OCI-LY1 (cell line): ENCODE measurements around the gene ANO5.

Source experiments
- H2AFZ ChIP-seq: fragments of 200-600 bp; sonication (generic), shearing (Covaris generic); 2 replicates; pipeline ENCODE4 v1.6.0; 2014; ENCODE audit warnings: antibody characterized with exemption, mild to moderate bottlenecking, low read length
- H3F3A ChIP-seq: fragments of 200-600 bp; sonication (generic), shearing (Covaris generic); 2 replicates; pipeline ENCODE4 v1.6.0; 2014; ENCODE audit warnings: mild to moderate bottlenecking, antibody characterized with exemption, low read length, moderate library complexity; ENCODE audit not compliant: insufficient read depth
- H3K27ac ChIP-seq: fragments of 200-600 bp; sonication (generic); 2 replicates; pipeline ENCODE4 v1.5.1; 2014; ENCODE audit warnings: low read length, mixed run types, mild to moderate bottlenecking, low read depth; ENCODE audit not compliant: poor library complexity, severe bottlenecking
- H3K27me3 ChIP-seq: fragments of 200-600 bp; sonication (generic); 2 replicates; pipeline ENCODE4 v1.6.0; 2014; ENCODE audit warnings: antibody characterized with exemption, mild to moderate bottlenecking, low read length, moderate library complexity; ENCODE audit not compliant: insufficient read depth
- H3K36me3 ChIP-seq: fragments of 200-600 bp; sonication (generic); 2 replicates; pipeline ENCODE4 v1.6.1; 2014; ENCODE audit warnings: mild to moderate bottlenecking, antibody characterized with exemption, low read length, moderate library complexity, mixed read lengths; ENCODE audit not compliant: insufficient read depth
- H3K4me1 ChIP-seq: fragments of 200-600 bp; sonication (generic); 2 replicates; pipeline ENCODE4 v1.5.1; 2014; ENCODE audit warnings: mild to moderate bottlenecking, low read length, moderate library complexity; ENCODE audit not compliant: insufficient read depth, severe bottlenecking
- H3K4me2 ChIP-seq: fragments of 200-600 bp; sonication (generic), shearing (Covaris generic); 2 replicates; pipeline ENCODE4 v1.6.1; 2014; ENCODE audit warnings: low read length
- H3K4me3 ChIP-seq: fragments of 200-600 bp; sonication (generic); 2 replicates; pipeline ENCODE4 v1.5.1; 2014; ENCODE audit warnings: low read length, low read depth, mild to moderate bottlenecking, mixed read lengths; ENCODE audit not compliant: poor library complexity, severe bottlenecking
- H3K79me2 ChIP-seq: fragments of 200-600 bp; shearing (Covaris generic); 2 replicates; pipeline ENCODE4 v1.6.1; 2016; ENCODE audit warnings: mixed run types, low read length, mixed read lengths; ENCODE audit not compliant: insufficient read depth
- H3K9ac ChIP-seq: fragments of 200-600 bp; sonication (generic), shearing (Covaris generic); 2 replicates; pipeline ENCODE4 v1.6.1; 2014; ENCODE audit warnings: mild to moderate bottlenecking, low read length, mixed read lengths
- H3K9me2 ChIP-seq: fragments of 200-600 bp; sonication (generic), shearing (Covaris generic); 2 replicates; pipeline ENCODE4 v1.6.1; 2014; ENCODE audit warnings: low read depth, mild to moderate bottlenecking, low read length, mixed read lengths
- H3K9me3 ChIP-seq: fragments of 200-600 bp; shearing (Covaris generic); 2 replicates; pipeline ENCODE4 v1.6.1; 2014; ENCODE audit warnings: low read length, mixed read lengths
- H4K20me1 ChIP-seq: fragments of 200-600 bp; sonication (generic), shearing (Covaris generic); 2 replicates; pipeline ENCODE4 v1.6.0; 2016; ENCODE audit warnings: mild to moderate bottlenecking, low read length; ENCODE audit not compliant: insufficient read depth
- EZH2 ChIP-seq: fragments of 200-600 bp; sonication (generic), shearing (Covaris generic); IDR thresholded peaks from 2 replicates; pipeline ENCODE4 v1.8.0; 2017; ENCODE audit warnings: borderline replicate concordance, mixed run types, mild to moderate bottlenecking, antibody characterized with exemption, low read length, moderate library complexity, mixed read lengths
- TF ChIP-seq, protein P1 (sequence below): fragments of 200-600 bp; sonication (generic), shearing (Covaris generic); IDR thresholded peaks from 2 replicates; pipeline ENCODE4 v1.5.1; 2017; ENCODE audit warnings: mild to moderate bottlenecking, antibody characterized with exemption, low read length, moderate library complexity, mixed read lengths

ANO5 gene

DNA sequence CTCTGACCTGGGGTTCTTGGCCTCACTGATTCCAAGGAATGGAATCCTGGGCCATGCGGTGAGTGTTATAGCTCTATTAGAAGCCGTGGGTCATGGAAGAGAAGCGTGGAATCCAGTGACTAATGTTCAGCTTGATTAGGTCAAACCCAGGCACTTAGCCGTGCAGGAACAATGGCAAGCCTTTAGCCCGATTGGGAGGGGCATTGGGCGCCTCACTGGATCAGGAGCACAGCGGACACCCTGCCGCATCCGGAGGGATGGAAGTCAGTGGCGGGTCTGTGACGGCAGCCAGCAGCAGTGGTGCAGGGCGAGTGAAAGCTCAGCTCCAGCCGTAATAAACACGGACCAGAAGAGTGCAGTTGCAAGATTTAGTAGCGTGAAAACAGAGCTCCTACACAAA is 124.8 kb downstream of the ANO5 start:
- no peaks in the 10 kb centered on the region for H3K36me3 ChIP-seq
- no peaks in the 10 kb centered on the region for H3F3A ChIP-seq
- H3K9me3 ChIP-seq: no peaks in the 10 kb centered on the region
- no peak overlapping the region for H2AFZ ChIP-seq
- no peak overlapping the region for H3K27ac ChIP-seq
- H3K27me3 ChIP-seq: no peaks in the 10 kb centered on the region
- no peaks in the 10 kb centered on the region for H3K9me2 ChIP-seq
- TF ChIP-seq, protein P1, sequence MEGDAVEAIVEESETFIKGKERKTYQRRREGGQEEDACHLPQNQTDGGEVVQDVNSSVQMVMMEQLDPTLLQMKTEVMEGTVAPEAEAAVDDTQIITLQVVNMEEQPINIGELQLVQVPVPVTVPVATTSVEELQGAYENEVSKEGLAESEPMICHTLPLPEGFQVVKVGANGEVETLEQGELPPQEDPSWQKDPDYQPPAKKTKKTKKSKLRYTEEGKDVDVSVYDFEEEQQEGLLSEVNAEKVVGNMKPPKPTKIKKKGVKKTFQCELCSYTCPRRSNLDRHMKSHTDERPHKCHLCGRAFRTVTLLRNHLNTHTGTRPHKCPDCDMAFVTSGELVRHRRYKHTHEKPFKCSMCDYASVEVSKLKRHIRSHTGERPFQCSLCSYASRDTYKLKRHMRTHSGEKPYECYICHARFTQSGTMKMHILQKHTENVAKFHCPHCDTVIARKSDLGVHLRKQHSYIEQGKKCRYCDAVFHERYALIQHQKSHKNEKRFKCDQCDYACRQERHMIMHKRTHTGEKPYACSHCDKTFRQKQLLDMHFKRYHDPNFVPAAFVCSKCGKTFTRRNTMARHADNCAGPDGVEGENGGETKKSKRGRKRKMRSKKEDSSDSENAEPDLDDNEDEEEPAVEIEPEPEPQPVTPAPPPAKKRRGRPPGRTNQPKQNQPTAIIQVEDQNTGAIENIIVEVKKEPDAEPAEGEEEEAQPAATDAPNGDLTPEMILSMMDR: no peak
- no peak for TF ChIP-seq EZH2
- no peaks in the 10 kb centered on the region for H3K79me2 ChIP-seq
- no peaks in the 10 kb centered on the region for H4K20me1 ChIP-seq
- no peak overlapping the region for H3K9ac ChIP-seq
- no peak overlapping the region for H3K4me3 ChIP-seq
- H3K4me2 ChIP-seq: no peak overlapping the region
- no peaks in the 10 kb centered on the region for H3K4me1 ChIP-seq

DNA sequence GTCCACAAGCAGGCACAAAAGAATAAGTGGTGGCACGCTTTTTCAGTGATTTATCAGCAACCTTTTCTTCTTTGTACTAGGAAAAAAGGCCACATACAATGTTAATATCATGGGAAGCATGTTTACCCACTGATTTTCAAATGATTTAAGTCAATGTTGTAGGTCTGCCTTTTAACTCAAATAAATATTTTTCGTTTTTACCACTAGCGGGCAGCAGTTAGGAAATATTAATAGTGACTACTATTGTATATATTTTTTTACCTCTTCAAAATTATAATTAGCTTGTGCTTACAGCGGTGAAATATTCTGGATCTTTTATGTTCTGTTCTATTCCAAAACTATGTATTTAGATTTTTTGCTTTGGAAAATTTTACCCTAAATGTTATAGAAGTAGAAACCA is 138.9 kb downstream of the ANO5 start:
- Histone ChIP-seq H3K36me3 (no peaks in the 10 kb centered on the region), H3K79me2 (no peaks in the 10 kb centered on the region), H3K4me3 (no peak overlapping the region), H3K27ac (no peak overlapping the region), H2AFZ (no peak overlapping the region), H4K20me1 (no peaks in the 10 kb centered on the region), H3K4me2 (no peak overlapping the region), H3K9me3 (no peaks in the 10 kb centered on the region), H3K9ac (no peak overlapping the region), H3K4me1 (no peaks in the 10 kb centered on the region), H3K9me2 (no peaks in the 10 kb centered on the region), H3K27me3 (no peaks in the 10 kb centered on the region), H3F3A (no peaks in the 10 kb centered on the region)
- TF ChIP-seq, protein P1: peak; percentile 36
- TF ChIP-seq EZH2: no peak
